Measurements from ENCODE around the gene FUZ.

The FUZ gene

DNA sequence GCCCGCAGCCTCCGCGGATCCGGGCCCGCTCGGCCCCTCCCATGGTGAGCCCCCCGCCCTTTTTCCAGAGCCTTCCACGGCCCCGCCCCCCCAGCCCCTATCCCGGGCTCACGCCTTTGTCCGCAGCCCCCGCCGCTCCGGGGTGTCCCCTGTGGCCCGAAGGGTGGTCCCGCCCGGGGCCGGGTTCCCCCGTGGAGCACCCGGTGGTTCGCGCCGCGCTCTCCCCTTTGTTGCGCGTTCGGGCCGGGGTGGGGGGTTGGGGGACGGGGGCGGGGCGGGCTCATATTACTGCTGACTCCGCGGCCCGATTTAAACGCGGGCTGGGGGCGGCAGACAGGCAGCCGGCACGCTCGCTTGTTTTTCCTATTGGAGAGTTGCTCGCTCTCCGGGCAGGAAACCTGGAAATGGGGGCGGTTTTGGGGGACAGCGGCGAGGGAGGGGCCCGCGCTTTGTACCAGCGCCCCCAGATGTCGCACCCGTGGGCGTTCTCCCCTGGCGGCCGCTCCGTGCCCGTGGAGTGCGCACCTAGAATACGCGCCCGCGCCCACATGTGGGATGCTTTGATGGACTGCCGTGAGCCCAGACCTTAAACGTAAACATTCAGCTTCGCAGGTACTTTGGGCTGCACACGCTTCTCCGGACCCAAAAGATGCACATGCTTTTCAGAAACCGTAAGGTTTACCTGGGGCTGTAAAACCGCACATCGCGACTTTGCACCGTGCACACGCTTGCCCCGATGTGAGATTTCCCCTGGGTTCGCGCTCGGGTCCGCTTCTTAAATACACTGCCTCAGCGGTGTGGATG, 38.6 kb upstream of the FUZ start:
- no peak for DNase-seq

DNA sequence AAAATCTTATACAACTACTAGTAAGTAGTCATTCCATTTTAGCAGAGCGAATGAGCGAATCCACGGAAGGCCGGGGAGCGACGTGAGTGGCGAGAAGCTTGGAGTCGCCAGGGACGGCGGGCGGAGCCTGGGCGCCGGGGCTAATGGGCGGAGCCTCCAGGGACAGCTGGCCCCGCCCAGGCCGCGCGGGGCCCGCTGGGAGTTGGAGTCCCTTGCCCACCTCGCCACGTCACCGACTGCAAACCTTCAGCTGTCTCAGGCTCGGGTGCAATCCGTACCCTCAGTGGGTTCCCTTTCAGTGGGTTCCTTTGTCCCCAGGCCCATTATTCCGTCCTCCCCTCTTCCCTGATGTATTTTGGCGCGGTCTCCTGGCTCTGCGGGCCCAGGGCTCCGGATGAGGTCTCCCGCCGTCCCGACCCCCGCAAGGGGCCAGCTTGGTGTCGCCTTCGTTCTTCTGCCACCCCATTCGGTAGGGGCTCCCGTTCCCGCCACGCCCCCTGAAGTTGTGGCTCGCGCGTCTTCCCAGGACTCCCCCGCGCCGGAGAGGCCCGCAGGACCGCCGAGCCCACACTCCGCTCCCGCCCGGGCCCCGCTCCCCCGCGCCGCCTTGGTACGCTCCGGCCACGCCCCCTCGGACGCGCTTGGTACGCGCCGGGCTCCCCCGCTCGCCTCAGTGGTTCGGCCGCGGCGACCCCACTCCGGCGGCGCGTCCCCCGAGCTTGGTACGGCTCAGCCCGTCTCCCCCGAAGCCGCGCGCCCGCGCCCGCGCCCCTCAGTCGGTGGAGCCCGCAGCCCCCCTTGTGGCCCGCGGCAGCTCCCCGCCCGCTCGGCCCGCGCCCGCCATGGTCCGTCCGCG, 37.6 kb upstream of the FUZ start, which contains the start of gene PTOV1:
PTOV1 (plus strand) TSS at position 673 of the 856 bp plus-strand sequence.
- peak; percentile 78 for DNase-seq

DNA sequence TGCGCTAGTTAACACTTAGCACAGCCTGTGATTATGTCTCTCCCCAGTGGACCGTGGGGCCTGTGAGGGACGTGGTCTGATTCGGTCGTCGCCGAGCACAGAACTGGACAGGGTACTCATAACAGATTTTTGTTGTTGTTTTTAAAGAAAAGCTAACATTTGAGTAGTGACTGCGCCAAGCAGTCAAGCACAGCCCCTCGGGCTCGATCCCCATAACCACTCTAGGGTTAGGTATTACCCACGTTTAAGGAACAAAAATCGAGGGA, 37.1 kb upstream of the FUZ start:
- DNase-seq: no peak

DNA sequence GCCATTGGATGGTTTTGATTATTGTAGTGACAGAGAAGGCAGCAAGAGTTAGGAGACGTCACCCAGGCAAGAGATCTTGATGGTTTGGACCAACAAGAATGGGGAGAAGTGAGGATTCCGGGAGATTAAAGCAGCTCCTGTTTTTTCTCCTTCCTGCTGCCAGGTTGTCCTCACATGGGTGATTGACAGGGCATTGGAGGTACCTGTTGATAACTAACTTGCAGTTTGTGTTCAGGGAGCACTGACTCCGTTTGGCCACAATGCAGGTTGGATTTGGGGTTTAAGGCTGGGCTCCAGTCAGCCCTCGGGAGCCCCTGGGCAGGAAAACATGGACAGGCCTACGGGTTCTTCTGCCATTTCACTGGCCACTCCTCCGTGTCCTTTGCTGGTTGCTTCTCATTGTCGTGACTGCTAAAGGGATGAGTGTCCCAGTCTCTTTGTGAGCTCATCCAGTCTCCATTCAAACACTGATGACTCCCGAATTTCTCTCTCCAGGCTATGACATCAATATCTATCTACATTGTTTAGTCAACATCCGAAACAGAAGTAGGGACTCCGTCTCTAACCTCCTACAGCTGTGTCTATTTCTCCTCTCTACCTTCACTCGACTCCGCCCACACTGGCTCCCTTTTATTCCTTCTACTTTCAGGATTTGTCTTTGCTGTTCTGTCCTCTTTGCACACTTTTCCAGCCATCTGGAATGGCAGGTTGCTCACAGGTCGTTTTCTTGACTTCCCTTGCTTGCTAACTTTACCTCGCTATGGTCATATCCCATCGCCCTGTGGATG, 36.5 kb upstream of the FUZ start:
- no peak for DNase-seq

DNA sequence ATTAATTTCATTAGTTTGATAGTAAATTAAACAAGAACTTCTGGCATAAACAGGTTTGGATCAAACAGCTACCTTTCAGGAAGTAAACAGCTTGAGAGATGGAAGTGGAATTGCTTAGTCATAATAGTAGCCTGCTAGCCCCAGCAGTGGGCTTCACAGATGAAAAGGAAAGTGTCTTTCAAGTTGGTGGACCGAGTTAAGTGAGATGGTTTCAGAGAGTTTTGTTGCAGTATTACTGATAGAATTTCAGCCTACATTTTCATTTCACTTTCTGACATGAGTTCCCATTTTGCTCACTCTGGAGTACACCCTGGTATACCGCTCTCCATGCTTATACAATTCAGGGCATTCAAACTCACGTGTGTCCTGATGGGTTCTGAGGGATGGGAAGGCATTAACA, 35.8 kb upstream of the FUZ start:
- no peak for DNase-seq

DNA sequence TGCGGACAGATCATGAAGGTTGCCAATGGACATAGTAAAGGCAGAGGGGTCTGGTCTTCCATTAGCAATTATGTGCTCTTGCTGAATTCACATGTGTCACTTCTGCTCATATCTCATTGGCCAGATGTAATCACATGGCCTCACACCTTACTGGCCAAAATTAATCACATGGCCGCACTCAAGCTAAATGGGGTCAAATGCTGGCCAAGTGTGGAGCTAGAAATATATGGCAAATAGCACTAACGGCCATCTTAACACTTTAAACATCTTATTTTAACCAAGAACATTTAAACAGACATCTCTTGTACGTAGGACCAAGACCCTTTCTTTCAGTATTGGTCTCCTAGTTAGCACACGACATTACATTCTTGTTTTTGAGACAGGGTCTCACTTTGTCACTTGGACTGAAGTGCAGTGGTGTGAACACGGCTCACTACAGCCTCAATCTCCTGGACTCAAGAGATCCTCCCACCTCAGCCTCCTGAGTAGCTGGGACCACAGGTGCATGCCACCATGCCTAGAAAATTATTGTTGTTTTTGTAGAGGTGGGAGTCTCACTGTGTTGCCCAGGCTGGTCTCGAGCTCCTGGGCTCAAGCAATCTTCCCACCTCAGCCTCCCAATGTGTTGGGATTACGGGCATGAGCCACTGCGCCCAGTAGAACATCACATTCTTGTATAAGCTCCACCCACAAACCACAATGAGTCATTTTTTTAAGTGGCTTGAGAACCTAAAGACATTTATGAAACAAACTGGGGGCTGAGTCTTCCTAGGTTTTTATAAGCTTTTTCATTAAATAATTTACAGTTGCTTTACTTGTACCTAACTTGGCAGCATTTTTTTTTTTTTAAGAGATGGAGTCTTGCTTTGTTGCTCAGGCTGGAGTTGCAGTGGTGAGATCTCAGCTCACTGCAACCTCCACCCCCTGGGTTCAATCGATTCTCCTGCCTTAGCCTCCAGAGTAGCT, 34.9 kb upstream of the FUZ start:
- no peak for DNase-seq

DNA sequence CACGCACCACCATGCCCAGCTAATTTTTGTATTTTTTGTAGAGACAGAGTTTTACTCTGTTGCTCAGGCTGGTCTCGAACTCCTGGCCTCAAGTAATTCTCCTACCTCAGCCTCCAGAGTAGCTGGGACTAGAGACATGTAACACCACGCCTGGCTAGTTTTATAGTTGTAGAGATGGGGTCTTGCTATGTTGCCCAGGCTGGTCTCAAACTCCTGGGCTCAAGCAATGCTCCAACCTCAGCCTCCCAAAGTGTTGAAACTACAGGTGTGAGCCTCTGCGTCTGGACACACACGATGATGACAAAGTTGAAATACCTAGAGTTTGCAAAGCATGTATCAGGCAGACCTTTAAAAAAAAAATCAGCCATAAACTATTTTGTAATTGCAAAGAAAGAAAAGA, 33.3 kb upstream of the FUZ start:
- no peak for DNase-seq

DNA sequence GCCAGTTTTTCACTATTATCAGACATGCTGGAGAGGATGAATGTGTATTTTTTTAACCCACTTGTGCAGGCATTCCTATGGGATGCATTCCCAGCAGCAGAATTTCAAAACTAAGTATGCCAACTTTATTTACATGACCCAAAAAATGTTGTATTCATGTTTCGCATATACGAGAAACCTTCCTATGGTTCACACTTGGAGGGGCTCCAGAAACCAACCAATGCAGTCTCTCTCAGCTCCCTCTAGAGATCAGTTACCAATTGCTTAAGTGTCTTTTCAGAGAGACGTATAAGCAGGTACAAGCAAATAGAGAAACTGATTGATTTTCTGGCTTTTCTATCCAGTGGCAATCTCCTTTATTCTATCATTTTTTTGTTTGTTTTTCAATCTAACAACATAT, 32.3 kb upstream of the FUZ start:
- no peak for DNase-seq

DNA sequence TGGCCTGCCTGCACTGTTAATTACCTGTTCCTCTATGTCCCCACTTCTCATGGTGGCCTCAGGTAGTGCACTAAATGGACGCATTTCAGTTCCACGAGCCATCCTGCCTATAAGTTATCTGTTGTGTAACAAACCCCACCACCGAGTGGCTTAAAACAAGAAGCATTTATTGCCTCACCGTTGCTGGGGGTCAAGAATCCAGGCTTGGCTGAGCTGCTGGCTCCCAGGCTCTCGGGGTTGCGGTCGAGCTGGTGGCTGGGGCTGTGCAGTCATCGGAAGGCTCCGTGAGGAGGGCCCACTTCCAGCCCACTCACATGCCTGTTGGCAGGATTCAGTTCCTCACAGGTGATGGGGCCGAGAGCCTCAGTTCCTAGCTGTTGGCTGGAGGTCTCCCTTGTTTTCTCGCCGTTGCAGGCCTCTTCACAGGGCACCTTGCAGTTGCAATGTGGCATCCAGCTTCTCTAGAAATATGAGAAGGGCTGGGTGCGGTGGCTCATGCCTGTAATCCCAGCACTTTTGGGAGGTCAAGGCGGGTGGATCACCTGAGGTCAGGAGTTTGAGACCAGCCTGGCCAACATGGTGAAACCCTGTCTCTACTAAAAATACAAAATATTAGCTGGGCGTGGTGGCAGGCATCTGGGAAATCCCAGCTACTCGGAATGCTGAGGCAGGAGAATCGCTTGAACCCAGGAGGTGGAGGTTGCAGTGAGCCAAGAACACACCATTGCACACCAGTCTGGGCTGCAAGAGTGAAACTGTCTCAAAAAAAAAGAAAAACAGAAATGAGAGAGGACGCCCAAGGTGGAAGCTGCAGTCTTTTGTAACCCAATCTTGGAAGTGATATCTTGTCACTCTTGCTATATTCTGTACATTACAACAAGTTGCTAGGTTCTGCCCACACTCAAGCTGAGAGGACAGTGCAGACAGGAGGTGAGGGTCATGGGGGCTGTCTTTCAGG, 31.3 kb upstream of the FUZ start:
- DNase-seq: no peak

DNA sequence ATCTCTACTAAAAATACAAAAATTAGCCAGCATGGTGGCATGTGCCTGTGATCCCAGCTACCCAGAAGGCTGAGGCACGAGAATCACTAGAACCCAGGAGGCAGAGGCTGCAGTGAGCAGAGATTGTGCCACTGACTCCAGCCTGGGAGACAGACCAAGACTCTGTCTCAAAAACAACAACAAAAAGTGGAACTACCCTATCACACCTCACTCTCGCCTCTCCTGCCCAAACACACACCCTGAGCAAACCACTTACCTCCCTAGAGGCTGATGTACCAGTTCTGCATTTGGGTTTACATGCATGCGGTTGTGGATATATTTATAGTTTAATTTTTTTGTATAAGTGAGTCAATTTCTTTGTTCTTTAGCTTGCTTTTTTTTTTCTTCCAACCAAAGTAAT, 30.2 kb upstream of the FUZ start:
- DNase-seq: no peak

DNA sequence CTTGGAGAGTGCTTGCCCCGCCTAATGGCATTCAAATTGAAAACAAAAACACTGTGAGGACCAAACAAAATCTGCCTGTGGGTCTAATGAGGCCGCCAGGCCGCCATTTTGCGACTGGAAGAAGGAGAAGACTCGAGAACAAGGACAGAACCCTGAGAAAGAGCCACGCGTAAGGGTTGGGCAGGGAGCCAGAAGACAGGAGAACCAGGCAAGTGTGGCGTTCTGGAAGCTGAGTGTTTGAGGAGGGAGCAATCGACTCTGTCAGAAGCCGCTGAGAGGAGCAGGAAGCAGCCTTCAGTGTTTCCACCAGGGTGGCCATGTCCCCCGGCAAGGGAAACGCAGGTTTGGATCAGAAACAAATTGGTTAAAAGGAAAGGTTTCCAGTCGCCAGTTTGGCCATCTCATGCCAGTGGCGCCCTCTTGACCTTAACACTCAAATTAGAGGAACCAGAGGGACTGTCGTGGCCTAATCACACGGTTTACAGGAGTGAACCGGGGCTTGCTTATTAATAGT, 27.7 kb upstream of the FUZ start:
- no peak for DNase-seq

DNA sequence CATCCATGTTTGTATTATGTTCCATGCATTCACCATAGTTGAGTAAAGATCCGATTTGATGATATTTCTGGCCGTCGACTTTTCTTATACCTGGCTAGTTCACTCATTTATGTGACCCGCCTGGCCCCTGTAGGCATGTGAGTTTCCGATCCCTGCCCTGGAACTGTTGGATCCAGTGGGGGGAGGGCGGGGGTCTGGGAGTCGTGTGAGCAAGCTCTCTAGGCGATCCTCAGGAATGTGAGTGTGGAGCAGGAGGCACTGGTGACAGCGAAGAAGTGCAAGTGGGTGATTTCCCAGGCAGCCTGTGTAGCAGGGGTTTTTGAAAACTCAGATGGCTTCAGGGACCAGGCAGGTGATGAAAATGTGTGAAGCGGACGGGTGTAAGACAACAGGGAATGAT, 27.2 kb upstream of the FUZ start:
- DNase-seq: no peak

DNA sequence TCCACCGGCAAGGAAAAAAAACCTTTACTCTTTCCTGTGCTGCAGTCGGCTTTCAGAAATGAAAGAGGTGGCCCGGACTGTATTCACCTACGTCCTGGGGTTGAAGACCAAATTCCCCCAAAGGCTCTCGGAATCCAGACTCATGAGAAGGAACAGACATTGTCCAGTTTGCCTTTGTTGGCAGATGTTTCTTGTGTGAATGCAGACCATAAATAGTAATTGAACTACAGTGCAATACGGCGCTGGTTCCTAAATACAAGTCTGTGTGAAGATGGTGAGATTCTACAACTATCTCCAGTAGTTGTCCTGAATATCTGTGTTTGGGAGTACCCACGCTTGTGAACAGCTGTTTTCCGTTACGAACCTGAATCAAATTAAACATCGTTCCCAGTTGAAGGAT, 26.6 kb upstream of the FUZ start:
- DNase-seq: no peak

DNA sequence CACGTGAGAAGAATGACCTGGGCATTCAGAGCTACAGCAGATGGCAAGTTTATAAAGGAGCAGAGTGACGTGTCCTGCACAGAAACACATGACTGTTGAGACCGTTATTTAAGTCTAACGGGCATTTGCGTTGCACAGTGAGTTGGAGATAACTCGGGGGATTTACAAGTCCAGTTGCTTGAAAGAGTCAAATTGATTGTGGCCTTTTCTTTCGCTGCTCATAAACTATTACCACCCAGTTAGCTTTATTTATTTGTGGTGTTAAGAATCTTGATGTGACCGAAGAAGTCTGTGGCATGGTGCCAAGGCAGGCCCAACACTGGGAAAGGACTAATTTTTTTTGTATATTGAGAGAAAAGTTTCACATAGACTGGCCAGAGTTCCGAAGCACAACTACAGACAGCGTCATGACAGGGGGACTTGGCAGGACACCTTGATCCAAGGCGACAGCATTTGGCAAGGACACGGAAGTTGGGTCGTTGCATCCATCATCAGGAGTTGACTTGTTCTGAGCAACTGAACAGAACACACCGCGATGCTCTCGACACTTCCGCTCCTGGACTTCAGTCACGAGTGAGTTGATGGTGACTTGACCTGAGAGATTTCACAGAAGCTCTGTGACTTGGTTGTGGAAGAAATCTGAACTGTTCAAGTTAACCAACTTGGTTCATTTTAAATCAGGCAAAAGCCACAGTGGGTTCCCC, 25.9 kb upstream of the FUZ start:
- DNase-seq: no peak

DNA sequence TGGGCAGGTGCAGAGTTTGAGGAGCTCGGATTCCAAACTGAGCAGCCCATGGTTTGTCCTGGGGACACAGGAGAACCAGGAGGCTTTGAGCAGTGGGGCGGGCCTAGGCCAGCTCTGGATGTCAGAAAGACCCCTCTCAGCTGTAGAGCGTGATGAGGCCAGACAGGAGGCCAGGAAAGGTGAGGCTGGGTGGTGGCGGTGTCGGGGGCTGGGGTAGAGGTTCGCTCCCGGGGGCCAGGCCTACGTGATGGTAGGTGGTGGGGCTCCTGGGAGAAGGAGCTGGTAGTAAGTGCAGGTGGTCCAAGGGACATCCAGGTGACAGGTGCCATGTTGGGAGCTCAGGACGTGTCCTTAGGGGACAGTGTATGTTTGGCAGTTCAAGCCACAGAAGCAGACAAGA, 24.3 kb upstream of the FUZ start:
- no peak for DNase-seq

DNA sequence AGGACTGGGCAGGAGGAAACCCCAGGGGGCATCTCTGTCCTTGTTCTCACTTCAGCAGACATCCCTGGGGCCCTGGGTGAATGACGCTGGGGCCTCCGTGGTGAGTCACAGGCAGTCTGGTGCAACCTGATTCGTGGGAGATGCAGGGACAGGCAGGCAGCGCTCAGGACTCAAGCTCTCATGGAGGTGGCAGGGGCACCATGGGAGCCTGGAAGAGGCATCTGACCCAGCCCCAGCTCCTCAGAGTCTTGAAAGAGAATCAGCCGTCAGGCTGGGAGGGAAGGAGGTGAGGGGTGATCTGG, 23.9 kb upstream of the FUZ start:
- no peak for DNase-seq

DNA sequence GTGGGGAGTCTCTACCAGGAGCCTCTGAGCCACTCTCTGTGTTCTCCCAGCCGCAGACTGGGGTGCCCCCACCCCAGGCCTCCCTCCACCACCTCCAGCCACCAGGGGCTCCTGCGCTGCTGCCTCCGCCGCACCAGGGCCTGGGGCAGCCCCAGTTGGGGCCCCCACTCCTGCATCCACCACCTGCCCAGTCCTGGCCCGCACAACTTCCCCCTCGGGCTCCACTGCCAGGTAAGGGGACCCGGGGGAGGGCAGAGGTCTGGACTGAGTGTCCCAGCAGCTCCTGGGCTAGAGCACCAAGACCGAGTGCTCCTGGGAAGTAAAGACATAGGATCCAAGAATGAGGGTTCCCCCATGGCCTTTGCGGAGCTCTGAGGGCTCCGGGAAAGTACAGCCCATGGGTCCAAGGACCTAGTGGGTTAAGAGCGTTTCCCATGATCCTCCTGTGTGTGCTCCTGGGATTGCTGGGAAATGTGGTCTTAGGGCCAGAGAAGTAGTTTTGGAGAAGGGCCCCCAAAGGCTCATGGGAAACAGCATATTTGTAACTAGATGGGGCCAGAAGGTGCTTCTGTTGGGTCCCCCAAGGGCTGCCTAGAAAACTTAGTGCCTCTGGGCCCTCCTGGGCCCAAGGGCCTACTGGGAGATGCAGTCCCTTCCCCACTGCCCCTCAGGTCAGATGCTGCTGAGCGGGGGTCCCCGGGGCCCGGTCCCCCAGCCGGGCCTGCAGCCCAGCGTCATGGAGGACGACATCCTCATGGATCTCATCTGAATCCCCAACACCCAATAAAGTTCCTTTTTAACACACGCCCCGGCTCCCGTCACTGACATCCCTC, 23.3 kb upstream of the FUZ start:
- no peak for DNase-seq

DNA sequence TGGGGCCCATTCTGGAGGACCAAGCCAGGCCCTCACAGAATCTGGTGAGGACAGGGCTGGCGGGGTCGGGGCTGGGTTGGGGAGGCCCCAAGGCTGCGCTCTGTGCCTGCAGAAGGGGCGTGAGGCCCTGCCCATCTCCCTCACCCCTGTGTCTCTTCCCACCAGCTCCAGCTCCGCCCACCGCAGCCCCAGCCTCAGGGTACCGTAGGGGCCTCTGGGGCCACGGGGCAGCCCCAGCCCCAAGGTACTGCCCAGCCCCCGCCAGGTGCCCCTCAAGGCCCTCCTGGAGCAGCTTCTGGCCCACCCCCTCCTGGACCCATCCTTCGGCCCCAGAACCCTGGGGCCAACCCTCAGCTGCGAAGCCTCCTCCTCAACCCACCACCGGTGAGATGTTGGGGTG, 22.5 kb upstream of the FUZ start:
- DNase-seq: no peak

DNA sequence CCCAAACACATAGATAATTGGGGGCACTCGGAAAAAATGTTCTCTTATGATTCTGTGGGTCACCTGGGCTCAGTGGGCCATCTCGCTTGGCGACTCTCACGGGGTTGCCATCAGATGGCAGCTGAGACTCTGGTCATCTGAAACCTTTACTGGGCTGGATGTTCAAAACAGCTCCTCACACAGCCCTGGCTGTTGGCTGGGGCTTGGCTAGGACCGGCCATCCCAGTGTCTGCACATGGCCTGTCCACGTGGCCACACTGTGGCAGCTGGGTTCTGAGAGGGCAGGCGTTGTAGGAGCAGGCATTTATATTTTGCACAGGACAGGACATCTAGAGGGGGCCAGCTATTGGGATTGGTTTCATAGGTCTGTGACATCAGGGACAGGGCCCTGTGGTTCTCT, 20.5 kb upstream of the FUZ start:
- DNase-seq: no peak

DNA sequence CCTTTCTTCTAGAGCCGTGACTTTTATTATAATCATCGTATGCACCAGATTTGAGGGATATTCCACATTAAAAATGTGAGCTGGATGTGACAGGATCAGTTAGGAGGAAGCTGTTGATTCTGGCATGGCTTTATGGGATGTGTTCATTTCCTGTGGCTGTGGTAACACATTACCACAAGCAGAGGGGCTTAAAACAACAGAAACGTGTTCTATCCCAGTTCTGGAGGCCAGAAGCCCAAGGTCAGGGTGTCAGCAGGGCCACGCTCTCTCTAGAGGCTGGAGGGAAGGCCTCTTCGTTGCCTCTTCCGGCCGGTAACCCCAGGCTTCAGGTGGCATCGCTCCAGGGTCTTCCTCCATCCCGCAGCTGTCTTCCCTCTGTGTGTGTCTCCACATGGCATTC, 19.5 kb upstream of the FUZ start:
- DNase-seq: no peak

Measured in NCI-H1694 (cell line).